ENCODE data around the gene KIR2DL4.
"Not testable (repeated sequence)": the region's sequence is repeated elsewhere in the genome, so short reads cannot be mapped to it uniquely, and the experiment has no call there.

GRCh38 chr19:54771018-54771960 is 32.1 kb upstream of the KIR2DL4 start:
- not testable (repeated sequence) for TF ChIP-seq EZH2 (IDR thresholded peaks at IDR 0.05; ENCODE audit: borderline replicate concordance, low read length); CTCF (IDR thresholded peaks at IDR 0.05; ENCODE audit: low read length)
